GM19023 (cell line): ENCODE data around the gene PDF.

ENCODE experiments used
- ATAC-seq: cut with Tn5 transposase; IDR thresholded peaks from one replicate; pipeline ENCODE4 v1.9.1; 2021; ENCODE audit warnings: mild to moderate bottlenecking, moderate library complexity; ENCODE audit not compliant: unreplicated experiment

Gene PDF

GRCh38 chr16:69339289-69340094 is 9.1 kb upstream of the PDF start, which contains the start of the genes COG8 and NIP7:
COG8 (minus strand) TSS chr16:69339564; CDS start chr16:69339552, 12 bp downstream.
NIP7 (plus strand) TSS chr16:69339772; CDS start chr16:69339830, 58 bp downstream.
- ATAC-seq, result peak; percentile 92

GRCh38 chr16:69338557-69339288 is 8.3 kb upstream of the PDF start:
- ATAC-seq, result no peak

- no peak for ATAC-seq
Measured at GRCh38 chr16:69334696-69335095, 4.3 kb upstream of the PDF start.

- ATAC-seq, result peak; percentile 39
Measured at GRCh38 chr16:69329369-69330285, 761 bp downstream of the PDF start.

GRCh38 chr16:69328854-69329316 is 1.5 kb downstream of the PDF start:
- no peak for ATAC-seq

- ATAC-seq, result no peak
Measured at GRCh38 chr16:69327585-69328310, 2.6 kb downstream of the PDF start.

GRCh38 chr16:69326172-69326873 is 4.1 kb downstream of the PDF start:
- no peak for ATAC-seq

DNA sequence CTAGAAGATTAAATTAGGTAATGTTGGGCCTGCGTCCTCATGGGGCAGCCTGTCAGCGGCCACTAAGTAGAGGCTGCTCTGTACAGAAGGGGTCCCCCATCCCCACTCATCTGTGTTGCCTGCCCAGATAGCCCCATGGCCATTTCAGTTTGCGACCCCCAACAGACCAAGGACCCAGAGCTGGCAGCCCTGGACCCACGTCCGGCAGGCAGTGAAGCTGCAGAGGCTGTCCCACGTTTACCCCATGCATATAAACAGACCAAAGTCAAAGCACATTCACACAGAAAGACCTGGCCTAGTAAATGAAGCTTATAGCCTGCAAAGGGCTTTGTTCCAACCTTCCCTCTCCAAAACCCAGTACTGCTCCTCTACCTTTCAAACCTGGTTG is 4.6 kb downstream of the PDF start:
- no peak for ATAC-seq

DNA sequence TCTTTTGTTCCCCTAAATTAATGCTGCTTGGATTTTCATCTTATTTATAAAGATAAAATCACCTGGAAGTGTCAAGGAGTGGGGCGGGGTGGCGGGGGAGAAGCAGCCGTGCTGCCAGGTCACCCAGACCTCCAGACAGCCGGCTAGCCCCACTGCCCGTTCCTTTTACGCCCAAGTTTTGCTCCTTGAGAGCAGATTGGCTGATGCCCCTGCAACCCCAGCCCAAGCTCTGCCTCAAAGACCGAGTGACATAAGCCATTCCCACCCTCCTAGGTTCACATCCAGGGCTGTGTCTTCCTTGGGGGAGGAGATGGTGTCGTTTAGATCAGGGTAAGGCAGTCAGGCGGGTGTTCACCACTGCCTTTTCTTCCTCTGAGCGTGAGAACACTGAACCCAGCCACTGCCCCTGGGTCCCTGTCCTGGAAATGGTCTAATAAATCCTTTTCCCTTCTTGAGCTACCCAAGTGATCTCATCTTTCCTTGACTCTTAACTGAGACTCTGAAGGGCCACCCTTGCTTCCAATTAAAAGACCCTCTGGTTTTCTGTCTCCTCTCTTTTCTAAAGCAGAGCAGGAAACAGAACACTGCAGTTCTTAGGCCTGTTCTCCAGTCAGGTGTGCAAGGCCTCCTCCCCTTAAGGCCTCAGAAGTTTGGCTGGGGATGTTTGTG is 5.7 kb downstream of the PDF start:
- ATAC-seq, result no peak

GRCh38 chr16:69324013-69324531 is 6.3 kb downstream of the PDF start:
- ATAC-seq, result no peak

GRCh38 chr16:69323415-69323814 is 7.0 kb downstream of the PDF start:
- ATAC-seq, result no peak

- no peak for ATAC-seq
Measured at GRCh38 chr16:69322343-69322742, 8.0 kb downstream of the PDF start.

GRCh38 chr16:69321080-69321479 is 9.3 kb downstream of the PDF start:
- ATAC-seq, result no peak

DNA sequence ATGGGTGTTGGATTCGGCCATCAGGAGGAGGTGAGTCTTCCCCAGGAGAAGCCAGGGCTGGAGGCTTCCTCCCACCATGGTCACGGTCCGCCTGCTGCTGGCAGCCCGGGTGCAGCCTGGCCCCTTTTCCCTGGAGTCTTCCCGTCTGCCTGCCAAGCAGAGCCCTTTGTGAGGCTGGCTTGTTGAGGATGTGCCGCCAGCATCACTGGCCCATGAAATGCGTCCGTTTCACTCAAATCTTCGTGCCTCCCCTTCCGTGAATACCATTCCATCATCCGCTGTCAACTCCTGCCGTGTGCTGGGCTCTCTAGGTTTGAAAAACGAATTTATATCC is 9.7 kb downstream of the PDF start:
- ATAC-seq, result no peak

DNA sequence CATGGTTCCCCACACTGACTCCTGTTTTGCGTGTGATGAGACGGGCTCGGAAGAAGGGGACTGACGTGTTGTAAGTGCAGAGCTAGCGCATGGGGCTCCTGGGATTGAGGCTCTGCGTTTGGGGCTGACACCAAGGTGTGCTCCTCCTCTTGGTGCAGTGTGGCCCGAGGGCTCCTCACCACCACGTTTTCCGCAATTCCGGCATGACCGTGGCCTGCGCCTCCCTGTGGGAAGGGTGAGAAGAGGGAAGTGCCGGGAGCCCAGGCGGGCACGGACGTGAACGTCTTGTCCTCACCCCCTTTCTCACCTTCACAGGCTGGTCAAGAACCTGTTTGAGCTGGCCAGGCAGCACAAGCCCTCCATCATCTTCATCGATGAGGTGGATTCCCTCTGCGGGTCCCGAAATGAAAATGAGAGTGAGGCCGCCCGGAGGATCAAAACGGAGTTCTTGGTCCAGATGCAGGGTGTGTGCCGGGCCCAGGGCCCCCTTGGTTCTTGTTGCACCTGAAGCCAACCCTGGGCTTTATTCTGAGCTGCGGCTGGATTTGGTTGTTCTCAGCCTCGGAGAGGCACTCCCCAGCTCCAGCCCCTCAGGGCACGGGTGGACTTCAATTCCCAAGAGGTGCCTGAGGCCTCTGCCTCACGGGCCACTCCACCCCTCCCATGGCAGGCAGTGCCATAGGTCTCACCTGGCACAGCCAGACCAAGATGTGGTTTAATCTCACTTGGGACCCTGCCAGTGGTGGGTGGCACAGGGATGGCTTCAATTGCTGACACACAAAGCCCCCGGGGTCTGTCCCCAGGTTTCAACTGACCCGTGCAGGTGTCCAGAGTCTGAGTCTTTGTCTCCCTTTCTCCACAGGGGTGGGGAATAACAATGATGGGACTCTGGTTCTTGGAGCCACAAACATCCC is 10.3 kb downstream of the PDF start:
- no peak for ATAC-seq

DNA sequence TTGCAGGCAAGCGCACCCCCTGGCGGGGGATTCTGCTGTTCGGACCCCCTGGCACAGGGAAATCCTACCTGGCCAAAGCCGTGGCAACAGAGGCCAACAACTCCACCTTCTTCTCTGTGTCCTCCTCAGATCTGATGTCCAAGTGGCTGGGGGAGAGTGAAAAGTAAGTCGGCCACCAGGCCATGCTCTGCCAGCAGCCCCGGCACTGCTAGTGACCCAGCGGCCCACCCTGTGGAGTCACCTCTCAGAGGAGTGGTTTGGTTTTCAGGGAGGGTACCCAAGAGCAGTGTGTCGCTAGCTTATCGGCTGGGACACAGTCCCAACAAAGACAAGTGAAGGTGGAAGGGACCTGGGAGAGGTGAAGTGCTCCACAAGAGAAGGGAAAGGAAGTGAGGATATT is 11.0 kb downstream of the PDF start:
- no peak for ATAC-seq

- ATAC-seq, result no peak
Measured at GRCh38 chr16:69318911-69319289, 11.5 kb downstream of the PDF start.
